Measurements from ENCODE around the gene PRICKLE3.

DNA sequence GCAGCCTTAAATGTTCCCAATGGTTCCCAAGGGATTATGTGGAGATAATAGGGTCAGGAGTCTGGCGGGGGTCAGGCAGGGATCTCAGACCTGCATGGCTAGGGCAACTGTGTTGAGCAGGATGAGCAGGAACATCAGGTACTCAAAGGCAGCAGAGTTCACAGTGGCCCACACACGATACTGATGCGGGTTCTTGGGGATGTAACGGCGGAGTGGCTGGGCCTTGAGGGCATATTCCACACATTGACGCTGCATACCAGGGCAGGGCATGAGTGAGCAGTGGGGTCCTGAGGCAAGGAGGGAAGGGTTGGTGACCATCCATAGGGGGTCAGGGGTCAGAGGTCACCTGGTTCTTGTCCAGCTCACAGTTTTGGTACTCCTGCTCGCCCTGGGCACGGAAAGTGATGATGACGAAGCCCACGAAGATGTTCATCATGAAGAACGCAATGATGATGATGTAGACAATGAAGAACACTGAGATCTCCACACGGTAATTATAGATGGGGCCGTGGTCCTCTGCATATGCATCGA lies 28.9 kb upstream of the PRICKLE3 start:
- TF ChIP-seq, protein P1, sequence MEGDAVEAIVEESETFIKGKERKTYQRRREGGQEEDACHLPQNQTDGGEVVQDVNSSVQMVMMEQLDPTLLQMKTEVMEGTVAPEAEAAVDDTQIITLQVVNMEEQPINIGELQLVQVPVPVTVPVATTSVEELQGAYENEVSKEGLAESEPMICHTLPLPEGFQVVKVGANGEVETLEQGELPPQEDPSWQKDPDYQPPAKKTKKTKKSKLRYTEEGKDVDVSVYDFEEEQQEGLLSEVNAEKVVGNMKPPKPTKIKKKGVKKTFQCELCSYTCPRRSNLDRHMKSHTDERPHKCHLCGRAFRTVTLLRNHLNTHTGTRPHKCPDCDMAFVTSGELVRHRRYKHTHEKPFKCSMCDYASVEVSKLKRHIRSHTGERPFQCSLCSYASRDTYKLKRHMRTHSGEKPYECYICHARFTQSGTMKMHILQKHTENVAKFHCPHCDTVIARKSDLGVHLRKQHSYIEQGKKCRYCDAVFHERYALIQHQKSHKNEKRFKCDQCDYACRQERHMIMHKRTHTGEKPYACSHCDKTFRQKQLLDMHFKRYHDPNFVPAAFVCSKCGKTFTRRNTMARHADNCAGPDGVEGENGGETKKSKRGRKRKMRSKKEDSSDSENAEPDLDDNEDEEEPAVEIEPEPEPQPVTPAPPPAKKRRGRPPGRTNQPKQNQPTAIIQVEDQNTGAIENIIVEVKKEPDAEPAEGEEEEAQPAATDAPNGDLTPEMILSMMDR (IDR thresholded peaks at IDR 0.05): no peak
- TF ChIP-seq ZFX (IDR thresholded peaks at IDR 0.05; ENCODE audit: borderline replicate concordance): no peak
